Measurements from ENCODE around the gene NOL12.

NOL12 gene

GRCh38 chr22:37663521-37664140 is 22.5 kb upstream of the NOL12 start:
- no peak overlapping the region for H3K27ac ChIP-seq
- in situ Hi-C loops (cut with HindIII; ENCODE audit: low pct_ligation_motif_present, low sequenced_read_pairs): no loop called here
- H3K4me3 ChIP-seq (ENCODE audit: low read depth, low read length): no peak overlapping the region
- H3K27me3 ChIP-seq (replicated peaks): no peaks in the 10 kb centered on the region
- DNase-seq: peak; percentile 40
- TF ChIP-seq, protein P1, sequence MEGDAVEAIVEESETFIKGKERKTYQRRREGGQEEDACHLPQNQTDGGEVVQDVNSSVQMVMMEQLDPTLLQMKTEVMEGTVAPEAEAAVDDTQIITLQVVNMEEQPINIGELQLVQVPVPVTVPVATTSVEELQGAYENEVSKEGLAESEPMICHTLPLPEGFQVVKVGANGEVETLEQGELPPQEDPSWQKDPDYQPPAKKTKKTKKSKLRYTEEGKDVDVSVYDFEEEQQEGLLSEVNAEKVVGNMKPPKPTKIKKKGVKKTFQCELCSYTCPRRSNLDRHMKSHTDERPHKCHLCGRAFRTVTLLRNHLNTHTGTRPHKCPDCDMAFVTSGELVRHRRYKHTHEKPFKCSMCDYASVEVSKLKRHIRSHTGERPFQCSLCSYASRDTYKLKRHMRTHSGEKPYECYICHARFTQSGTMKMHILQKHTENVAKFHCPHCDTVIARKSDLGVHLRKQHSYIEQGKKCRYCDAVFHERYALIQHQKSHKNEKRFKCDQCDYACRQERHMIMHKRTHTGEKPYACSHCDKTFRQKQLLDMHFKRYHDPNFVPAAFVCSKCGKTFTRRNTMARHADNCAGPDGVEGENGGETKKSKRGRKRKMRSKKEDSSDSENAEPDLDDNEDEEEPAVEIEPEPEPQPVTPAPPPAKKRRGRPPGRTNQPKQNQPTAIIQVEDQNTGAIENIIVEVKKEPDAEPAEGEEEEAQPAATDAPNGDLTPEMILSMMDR (IDR thresholded peaks at IDR 0.05; ENCODE audit: low read depth, low read length, missing control alignments): no peak
- peaks cover 10% of the 10 kb centered on the region for H3K36me3 ChIP-seq (replicated peaks)

DNA sequence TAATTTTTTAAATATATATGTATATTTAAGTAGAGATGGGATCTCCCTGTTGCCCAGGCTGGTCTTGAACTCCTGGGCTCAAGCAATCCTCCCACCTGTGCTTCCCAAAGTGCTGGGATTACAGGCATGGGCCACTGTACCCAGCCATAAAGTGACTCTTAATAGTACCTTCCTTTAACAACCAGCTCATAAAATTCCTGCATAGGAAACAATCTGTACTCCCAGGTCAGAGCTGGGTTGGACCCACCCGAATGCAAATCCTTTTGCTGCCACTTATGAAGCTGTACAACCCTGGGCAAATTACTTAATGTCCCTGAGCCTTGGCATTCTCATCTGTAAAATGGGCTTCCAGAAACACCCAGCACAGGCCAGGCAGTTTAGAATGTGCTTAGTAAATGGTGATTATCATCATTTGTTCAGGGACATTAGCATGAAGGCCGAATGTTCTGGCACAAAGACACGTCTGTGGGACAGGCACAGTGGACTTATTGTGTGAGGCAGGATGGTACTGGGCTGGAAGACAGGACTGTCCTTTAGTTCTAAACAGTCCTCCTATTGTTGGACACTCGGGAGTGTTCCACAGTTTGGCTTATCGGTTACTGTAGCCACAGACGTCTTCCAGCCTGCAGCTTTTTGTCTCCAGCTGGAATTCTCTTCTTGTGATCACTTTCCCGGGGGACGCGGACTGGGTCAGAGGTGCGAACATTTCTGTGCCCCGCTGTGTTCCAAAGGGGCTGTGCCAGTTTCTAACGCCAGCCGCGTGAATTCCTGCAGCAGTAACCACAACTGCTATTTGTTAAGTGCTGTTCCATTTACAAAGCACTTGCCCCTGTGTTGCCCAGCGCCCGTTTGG is 21.7 kb upstream of the NOL12 start:
- DNase-seq: no peak
- Histone ChIP-seq H3K27ac (no peak overlapping the region), H3K27me3 (replicated peaks) (no peaks in the 10 kb centered on the region), H3K4me3 (ENCODE audit: low read depth, low read length) (no peak overlapping the region), H3K36me3 (replicated peaks) (peaks cover 10% of the 10 kb centered on the region)
- in situ Hi-C loops (cut with HindIII; ENCODE audit: low pct_ligation_motif_present, low sequenced_read_pairs): no loop called here
- TF ChIP-seq, protein P1 (IDR thresholded peaks at IDR 0.05; ENCODE audit: low read depth, low read length, missing control alignments): no peak

- H3K27ac ChIP-seq: no peak overlapping the region
- peaks cover 10% of the 10 kb centered on the region for H3K36me3 ChIP-seq (replicated peaks)
- in situ Hi-C loops (cut with HindIII; ENCODE audit: low pct_ligation_motif_present, low sequenced_read_pairs): no loop called here
- no peak overlapping the region for H3K4me3 ChIP-seq (ENCODE audit: low read depth, low read length)
- TF ChIP-seq, protein P1 (IDR thresholded peaks at IDR 0.05; ENCODE audit: low read depth, low read length, missing control alignments): no peak
- no peak for DNase-seq
- H3K27me3 ChIP-seq (replicated peaks): no peaks in the 10 kb centered on the region
Measured at GRCh38 chr22:37665487-37665886, 20.7 kb upstream of the NOL12 start.

DNA sequence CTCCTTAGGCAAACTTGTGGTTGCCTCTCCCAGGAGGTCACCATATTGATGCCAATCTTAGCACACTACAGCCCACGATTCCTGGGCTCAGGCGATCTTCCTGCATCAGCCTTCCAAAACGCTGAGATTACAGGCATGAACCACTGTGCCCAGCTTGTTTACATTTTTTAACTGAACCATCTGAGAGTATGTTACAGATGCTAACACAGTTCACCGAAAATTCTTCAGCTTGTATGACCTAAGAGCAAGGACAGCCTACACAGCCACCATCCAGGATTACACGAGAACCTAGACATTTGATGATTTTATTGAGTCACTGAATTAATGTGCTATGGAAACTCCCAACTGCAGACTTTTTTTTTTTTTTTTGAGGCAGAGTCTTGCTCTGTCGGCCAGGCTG is 16.6 kb upstream of the NOL12 start:
- H3K27me3 ChIP-seq (replicated peaks): no peaks in the 10 kb centered on the region
- H3K4me3 ChIP-seq (ENCODE audit: low read depth, low read length): no peak overlapping the region
- DNase-seq: no peak
- peaks cover 10% of the 10 kb centered on the region for H3K36me3 ChIP-seq (replicated peaks)
- H3K27ac ChIP-seq: no peak overlapping the region
- TF ChIP-seq, protein P1 (IDR thresholded peaks at IDR 0.05; ENCODE audit: low read depth, low read length, missing control alignments): no peak
- in situ Hi-C loops (cut with HindIII; ENCODE audit: low pct_ligation_motif_present, low sequenced_read_pairs): no loop called here

- TF ChIP-seq, protein P1 (IDR thresholded peaks at IDR 0.05; ENCODE audit: low read depth, low read length, missing control alignments): no peak
- in situ Hi-C loops (cut with HindIII; ENCODE audit: low pct_ligation_motif_present, low sequenced_read_pairs): no loop called here
- H3K27me3 ChIP-seq (replicated peaks): no peaks in the 10 kb centered on the region
- no peak for DNase-seq
- peaks cover 3% of the 10 kb centered on the region for H3K36me3 ChIP-seq (replicated peaks)
- H3K4me3 ChIP-seq (ENCODE audit: low read depth, low read length): no peak overlapping the region
- no peak overlapping the region for H3K27ac ChIP-seq
Measured at GRCh38 chr22:37672206-37672919, 13.8 kb upstream of the NOL12 start.

Measured in brain microvascular endothelial cell (primary cell).